Stimulated activated CD4-positive, alpha-beta T cell treated with anti-CD3 and anti-CD28 coated beads, TNF-alpha, amount 100 ng/mL, for 4 hours (primary cell): ENCODE results near the gene KIF16B.

Experiments used
- DNase-seq, 3 experiments: peaks; one replicate each; pipeline ENCODE4 v3.0.0-alpha.2; 2020; ENCODE audit warnings: low read depth in 3 of 3

KIF16B gene

DNA sequence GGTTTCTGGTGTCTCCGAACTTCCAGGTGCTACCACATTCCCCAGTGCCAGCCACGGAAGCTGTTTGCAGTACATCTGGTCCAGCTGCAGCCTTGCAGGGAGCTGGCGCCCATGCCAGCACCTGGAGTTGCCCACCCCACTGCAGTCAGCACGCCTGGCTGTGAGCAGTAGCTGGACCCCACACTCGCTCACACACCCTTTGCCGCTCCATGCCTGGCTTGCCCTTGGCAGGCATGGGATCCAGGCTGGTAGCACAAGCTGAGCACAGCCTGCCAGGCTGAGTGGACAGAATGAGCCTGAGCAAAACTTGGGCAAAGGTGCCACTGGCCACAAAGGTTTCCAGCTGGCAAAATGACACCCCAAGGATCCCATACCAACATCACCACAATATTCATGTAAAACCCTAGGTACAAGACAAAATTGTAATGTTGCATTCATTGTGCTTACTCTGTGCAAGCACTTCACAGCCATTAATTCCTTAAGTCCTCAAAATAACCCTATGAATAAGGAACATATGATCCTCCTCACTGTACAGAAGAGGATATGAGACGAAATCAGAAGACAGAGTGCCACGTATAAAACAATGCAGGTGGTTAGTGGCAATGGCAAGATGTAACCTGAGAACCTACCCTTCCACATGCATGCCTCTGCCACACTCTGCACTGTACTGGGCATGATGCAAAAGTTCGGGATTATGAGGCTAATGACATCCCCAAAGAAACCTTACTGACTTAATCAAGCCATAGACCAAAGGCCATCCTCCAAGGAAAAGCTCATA lies 18.3 kb downstream of the KIF16B start:
- DNase-seq = no peak

GRCh38 chr20:16553684-16554083 lies 19.6 kb downstream of the KIF16B start:
- no peak for DNase-seq

GRCh38 chr20:16553101-16553500 lies 20.1 kb downstream of the KIF16B start:
- no peak for DNase-seq

DNA sequence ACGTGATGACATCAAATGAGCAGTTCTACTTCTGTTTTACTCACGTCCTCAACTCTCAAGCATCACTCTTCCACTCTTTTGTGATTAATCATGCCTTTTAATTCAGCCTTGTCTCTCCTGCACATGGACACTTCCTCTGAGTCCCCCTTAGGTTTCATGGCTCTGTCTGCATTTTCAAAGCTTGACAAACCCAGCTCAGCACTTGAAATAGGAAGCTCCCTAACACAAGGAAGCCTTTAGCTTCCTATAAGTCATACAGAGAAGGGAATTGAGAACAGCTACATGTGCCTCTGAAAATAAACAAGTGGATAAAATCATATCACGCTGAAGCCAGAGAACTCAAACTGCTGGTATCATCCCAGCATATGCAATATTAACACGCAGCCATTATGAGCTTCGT lies 21.2 kb downstream of the KIF16B start:
- no peak for DNase-seq

- no peak for DNase-seq
Observed at GRCh38 chr20:16551607-16552006, 21.6 kb downstream of the KIF16B start.

GRCh38 chr20:16548068-16548672 lies 25.1 kb downstream of the KIF16B start:
- no peak for DNase-seq

DNA sequence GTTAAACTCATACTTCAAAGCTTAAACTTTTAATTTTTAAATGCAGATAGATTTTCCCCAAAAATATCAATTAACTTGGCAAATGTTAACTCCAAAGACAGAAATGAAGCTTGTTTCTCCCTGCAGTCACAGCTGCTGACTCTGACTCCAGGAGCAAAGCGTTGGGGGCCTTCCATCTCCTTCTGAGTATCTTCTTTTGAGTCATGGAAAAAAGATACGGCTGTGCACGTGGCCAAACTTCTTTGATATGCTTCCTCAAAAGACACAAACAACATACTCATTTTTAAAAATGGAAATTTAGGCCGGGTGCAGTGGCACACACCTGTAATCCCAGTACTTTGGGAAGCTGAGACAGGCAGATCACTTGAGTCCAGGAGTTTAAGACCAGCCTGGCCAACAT lies 28.3 kb downstream of the KIF16B start:
- no peak for DNase-seq

- no peak for DNase-seq
Observed at GRCh38 chr20:16542477-16542876, 30.8 kb downstream of the KIF16B start.

DNA sequence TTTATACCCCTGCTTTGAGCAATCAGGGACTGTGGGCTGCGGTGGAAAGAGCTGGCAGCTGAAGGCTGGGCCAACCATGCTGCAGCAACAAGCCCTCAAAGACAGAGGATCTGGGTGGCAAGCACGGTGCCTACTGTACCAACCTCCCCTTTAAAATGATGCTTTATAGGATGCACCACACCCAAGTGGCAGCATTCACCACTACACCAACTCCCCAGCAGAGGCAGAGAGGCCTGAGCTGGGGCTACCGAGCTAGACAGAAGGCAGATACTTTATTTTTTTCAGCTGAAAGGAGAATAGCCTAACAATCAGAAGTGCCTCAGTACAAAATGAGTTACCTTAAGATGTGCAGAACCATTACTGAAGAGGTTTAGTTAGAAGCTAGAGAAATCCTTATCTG lies 31.4 kb downstream of the KIF16B start:
- DNase-seq = no peak

GRCh38 chr20:16541226-16541625 lies 32.0 kb downstream of the KIF16B start:
- DNase-seq = no peak

DNA sequence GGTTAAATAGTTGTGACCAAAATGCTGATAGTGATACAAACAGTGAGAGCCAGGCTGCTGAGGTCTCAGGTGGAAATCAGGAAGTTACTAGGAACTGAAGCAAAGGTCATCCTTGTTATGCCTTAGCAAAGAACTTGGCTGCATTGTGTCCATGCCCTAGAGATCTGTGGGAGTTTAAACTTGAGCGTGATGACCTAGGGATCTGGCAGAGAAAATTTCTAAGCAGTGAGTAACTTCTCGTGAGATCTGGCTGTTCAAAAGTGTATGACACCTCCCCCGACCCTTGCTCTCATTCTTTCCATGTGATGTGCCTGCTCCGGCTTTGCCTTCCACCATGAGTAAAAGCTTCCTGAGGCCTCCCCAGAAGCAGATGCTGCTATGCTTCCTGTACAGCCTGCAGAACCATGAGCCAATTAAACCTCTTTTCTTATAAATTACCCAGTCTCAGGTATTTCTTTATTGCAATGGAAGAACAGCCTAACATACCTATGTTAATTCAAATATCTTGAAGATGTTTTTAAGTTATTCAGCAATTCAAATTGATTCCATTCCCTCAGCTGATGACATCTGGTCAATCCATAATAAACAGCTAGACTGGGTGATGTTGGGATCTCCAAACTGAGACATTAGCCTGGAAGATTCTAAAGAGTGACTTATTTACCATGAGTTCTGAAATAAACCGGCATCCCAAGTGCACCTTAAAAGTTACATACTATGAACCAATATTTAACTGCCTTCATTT lies 33.8 kb downstream of the KIF16B start:
- no peak for DNase-seq

- DNase-seq = no peak
Observed at GRCh38 chr20:16538779-16539178, 34.5 kb downstream of the KIF16B start.

GRCh38 chr20:16537918-16538317 lies 35.3 kb downstream of the KIF16B start:
- DNase-seq = no peak

- DNase-seq = no peak
Observed at GRCh38 chr20:16537025-16537665, 36.1 kb downstream of the KIF16B start.

GRCh38 chr20:16535277-16535676 lies 38.0 kb downstream of the KIF16B start:
- no peak for DNase-seq

DNA sequence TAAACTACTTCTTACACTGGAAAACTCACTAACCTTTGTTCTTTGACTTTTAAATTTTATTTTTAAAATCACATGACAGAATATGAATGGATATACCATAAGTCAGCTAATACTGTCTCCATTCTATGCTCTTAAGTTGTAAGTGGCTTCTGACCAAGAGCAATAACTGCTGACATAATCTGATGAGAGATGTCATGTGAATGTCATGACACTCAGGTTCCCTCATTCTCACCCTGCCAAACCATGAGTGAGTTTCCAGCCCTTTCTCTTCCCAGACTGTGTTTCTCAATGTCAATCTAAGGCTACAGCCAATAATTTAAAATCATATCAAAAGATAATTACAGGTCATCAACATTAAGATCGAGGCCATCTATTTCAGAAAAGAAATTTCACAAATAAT lies 39.7 kb downstream of the KIF16B start:
- DNase-seq = no peak

DNA sequence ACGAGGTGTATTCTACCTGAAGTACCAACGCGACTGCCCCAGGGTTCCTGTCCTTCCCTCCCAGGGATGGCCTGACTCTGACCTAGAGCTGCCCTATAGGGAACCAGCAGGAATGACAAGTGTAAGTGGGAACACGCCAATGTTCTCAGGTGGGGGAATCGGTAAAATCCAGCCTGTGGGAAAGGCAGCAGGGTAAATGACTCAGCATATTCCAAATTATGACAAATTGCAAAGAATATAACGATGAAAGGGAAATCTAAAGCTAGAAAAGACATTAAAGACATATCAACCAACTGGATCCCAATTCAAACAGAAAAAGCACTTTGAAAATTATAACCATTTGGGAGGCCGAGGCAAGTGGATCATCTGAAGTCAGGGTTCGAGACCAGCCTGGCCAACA lies 41.8 kb downstream of the KIF16B start:
- no peak for DNase-seq

- no peak for DNase-seq
Observed at GRCh38 chr20:16530201-16530681, 43.0 kb downstream of the KIF16B start.

GRCh38 chr20:16528078-16528477 lies 45.2 kb downstream of the KIF16B start:
- DNase-seq = no peak

DNA sequence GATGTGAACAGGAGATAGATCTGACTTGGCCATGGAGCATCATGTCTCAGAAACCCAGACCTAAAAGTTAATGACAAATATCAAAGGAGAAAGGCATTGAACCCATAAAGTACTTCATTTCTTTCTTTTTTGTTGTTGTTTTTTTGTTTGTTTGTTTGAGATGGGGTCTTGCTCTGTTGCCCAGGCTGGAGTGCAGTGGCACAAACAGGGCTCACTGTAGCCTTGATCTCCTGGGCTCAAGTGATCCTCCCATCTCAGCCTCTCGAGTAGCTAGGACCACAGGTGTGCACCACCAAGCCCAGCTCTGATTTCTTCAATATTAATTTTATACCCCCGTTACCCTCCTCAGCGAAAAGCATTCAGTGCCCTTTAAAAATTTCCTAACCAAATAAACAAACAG lies 45.8 kb downstream of the KIF16B start:
- no peak for DNase-seq

GRCh38 chr20:16526433-16527380 lies 46.5 kb downstream of the KIF16B start:
- DNase-seq = no peak
